ENCODE results near the gene TLX2. TPM values are rescaled to one million over a fixed set of nuclear protein-coding genes. Genes with fewer than 3 reads are reported as not detected.

The TLX2 gene
- total and polyA plus RNA-seq, 2 of the 8 experiments (the other 6 are each of a cell fraction or from before 2014, with no cell fraction given) = 0.06 to 0.17 TPM

DNA sequence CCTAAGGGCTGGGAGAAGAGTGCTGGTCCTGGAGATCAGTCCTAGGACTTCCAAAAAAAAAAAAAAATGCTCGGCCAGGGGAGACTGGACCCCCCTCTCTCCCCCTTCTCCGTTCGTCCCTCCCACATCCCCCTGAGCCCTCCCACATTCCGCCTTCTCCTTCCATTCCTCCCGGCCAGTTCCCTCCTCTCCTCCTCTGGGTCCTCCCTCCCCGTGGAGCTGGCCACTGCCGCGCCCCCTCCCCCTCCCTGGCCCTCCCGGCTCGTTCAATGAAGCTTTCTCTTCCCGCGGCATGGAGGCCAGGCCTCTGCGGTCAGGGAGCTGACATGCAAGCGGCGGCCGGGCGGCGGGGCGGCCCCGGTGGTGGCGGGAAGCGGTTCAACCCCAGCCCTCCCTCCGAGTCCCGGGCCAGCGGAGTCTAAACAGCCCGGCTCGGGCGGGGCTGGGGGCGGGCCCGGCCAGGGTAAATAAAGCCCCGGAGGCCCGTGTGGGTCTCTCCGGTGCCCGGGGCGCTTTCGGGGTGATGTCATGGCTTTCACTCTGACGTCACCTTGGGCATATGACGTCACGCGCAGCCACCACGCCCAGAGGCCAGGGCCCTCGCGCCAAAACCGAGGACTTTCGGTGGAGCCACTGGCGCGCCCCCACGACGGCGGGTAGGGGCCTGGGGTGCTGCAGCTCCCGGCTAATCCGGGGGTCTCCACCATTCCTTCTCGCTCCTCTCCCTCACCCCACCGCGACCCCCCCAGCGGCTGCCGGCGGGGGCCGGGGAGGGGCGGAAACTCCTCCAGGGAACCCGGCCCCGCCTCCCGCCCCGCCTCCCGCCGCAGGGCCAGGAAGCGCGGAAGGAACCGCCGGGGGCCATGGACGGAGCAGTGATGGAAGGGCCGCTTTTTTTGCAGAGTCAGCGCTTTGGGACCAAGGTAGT, 39.9 kb downstream of the TLX2 start, which contains the start of the genes DOK1 and LOXL3 (continued):
- TF ChIP-seq, protein P1, sequence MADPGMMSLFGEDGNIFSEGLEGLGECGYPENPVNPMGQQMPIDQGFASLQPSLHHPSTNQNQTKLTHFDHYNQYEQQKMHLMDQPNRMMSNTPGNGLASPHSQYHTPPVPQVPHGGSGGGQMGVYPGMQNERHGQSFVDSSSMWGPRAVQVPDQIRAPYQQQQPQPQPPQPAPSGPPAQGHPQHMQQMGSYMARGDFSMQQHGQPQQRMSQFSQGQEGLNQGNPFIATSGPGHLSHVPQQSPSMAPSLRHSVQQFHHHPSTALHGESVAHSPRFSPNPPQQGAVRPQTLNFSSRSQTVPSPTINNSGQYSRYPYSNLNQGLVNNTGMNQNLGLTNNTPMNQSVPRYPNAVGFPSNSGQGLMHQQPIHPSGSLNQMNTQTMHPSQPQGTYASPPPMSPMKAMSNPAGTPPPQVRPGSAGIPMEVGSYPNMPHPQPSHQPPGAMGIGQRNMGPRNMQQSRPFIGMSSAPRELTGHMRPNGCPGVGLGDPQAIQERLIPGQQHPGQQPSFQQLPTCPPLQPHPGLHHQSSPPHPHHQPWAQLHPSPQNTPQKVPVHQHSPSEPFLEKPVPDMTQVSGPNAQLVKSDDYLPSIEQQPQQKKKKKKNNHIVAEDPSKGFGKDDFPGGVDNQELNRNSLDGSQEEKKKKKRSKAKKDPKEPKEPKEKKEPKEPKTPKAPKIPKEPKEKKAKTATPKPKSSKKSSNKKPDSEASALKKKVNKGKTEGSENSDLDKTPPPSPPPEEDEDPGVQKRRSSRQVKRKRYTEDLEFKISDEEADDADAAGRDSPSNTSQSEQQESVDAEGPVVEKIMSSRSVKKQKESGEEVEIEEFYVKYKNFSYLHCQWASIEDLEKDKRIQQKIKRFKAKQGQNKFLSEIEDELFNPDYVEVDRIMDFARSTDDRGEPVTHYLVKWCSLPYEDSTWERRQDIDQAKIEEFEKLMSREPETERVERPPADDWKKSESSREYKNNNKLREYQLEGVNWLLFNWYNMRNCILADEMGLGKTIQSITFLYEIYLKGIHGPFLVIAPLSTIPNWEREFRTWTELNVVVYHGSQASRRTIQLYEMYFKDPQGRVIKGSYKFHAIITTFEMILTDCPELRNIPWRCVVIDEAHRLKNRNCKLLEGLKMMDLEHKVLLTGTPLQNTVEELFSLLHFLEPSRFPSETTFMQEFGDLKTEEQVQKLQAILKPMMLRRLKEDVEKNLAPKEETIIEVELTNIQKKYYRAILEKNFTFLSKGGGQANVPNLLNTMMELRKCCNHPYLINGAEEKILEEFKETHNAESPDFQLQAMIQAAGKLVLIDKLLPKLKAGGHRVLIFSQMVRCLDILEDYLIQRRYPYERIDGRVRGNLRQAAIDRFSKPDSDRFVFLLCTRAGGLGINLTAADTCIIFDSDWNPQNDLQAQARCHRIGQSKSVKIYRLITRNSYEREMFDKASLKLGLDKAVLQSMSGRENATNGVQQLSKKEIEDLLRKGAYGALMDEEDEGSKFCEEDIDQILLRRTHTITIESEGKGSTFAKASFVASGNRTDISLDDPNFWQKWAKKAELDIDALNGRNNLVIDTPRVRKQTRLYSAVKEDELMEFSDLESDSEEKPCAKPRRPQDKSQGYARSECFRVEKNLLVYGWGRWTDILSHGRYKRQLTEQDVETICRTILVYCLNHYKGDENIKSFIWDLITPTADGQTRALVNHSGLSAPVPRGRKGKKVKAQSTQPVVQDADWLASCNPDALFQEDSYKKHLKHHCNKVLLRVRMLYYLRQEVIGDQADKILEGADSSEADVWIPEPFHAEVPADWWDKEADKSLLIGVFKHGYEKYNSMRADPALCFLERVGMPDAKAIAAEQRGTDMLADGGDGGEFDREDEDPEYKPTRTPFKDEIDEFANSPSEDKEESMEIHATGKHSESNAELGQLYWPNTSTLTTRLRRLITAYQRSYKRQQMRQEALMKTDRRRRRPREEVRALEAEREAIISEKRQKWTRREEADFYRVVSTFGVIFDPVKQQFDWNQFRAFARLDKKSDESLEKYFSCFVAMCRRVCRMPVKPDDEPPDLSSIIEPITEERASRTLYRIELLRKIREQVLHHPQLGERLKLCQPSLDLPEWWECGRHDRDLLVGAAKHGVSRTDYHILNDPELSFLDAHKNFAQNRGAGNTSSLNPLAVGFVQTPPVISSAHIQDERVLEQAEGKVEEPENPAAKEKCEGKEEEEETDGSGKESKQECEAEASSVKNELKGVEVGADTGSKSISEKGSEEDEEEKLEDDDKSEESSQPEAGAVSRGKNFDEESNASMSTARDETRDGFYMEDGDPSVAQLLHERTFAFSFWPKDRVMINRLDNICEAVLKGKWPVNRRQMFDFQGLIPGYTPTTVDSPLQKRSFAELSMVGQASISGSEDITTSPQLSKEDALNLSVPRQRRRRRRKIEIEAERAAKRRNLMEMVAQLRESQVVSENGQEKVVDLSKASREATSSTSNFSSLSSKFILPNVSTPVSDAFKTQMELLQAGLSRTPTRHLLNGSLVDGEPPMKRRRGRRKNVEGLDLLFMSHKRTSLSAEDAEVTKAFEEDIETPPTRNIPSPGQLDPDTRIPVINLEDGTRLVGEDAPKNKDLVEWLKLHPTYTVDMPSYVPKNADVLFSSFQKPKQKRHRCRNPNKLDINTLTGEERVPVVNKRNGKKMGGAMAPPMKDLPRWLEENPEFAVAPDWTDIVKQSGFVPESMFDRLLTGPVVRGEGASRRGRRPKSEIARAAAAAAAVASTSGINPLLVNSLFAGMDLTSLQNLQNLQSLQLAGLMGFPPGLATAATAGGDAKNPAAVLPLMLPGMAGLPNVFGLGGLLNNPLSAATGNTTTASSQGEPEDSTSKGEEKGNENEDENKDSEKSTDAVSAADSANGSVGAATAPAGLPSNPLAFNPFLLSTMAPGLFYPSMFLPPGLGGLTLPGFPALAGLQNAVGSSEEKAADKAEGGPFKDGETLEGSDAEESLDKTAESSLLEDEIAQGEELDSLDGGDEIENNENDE (IDR thresholded peaks at IDR 0.05; ENCODE audit: insufficient replicate concordance, low read length) = no peak
- no peak for TF ChIP-seq EP300 (IDR thresholded peaks at IDR 0.05; ENCODE audit: borderline replicate concordance in 1 of 2, low read depth in 2 of 2, low read length in 2 of 2)
- peak; percentile 100 for TF ChIP-seq CREB1 (IDR thresholded peaks at IDR 0.05)
- peak; percentile 80 for TF ChIP-seq ASH2L (IDR thresholded peaks at IDR 0.05; ENCODE audit: low read length)
- TF ChIP-seq TBP (IDR thresholded peaks at IDR 0.05; ENCODE audit: low read depth, low read length) = no peak
- TF ChIP-seq, protein P2, sequence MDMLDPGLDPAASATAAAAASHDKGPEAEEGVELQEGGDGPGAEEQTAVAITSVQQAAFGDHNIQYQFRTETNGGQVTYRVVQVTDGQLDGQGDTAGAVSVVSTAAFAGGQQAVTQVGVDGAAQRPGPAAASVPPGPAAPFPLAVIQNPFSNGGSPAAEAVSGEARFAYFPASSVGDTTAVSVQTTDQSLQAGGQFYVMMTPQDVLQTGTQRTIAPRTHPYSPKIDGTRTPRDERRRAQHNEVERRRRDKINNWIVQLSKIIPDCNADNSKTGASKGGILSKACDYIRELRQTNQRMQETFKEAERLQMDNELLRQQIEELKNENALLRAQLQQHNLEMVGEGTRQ (IDR thresholded peaks at IDR 0.05; ENCODE audit: low read length) = no peak
- TF ChIP-seq NRF1 (IDR thresholded peaks at IDR 0.05; ENCODE audit: low read depth, low read length) = no peak
- TF ChIP-seq TAF7 (optimal IDR thresholded peaks at IDR 0.05; ENCODE audit: borderline replicate concordance, low read depth, low read length) = no peak

All from H1 (cell line).